GM21390 (cell line): ENCODE results near the gene ELF2.
"Not testable (repeated sequence)": the region's sequence is repeated elsewhere in the genome, so short reads cannot be mapped to it uniquely, and the experiment has no call there.

Experiments used
- ATAC-seq: cut with Tn5 transposase; IDR thresholded peaks from one replicate; pipeline ENCODE4 v1.9.1; 2021; ENCODE audit not compliant: unreplicated experiment

Gene ELF2

GRCh38 chr4:139144911-139145551, 32.0 kb downstream of the ELF2 start:
- no peak for ATAC-seq

GRCh38 chr4:139144161-139144859, 32.7 kb downstream of the ELF2 start:
- ATAC-seq, result no peak

- peak; percentile 40 for ATAC-seq
Measured at GRCh38 chr4:139142980-139143379, 34.0 kb downstream of the ELF2 start.

- ATAC-seq, result peak; percentile 83
Measured at GRCh38 chr4:139142087-139142486, 34.9 kb downstream of the ELF2 start.

GRCh38 chr4:139137763-139138162, 39.3 kb downstream of the ELF2 start:
- no peak for ATAC-seq

- no peak for ATAC-seq
Measured at GRCh38 chr4:139134403-139134802, 42.6 kb downstream of the ELF2 start.

GRCh38 chr4:139131209-139131870, 45.7 kb downstream of the ELF2 start:
- no peak for ATAC-seq

- ATAC-seq, result no peak
Measured at GRCh38 chr4:139129206-139129605, 47.8 kb downstream of the ELF2 start.

- no peak for ATAC-seq
Measured at GRCh38 chr4:139126898-139127297, 50.1 kb downstream of the ELF2 start.

DNA sequence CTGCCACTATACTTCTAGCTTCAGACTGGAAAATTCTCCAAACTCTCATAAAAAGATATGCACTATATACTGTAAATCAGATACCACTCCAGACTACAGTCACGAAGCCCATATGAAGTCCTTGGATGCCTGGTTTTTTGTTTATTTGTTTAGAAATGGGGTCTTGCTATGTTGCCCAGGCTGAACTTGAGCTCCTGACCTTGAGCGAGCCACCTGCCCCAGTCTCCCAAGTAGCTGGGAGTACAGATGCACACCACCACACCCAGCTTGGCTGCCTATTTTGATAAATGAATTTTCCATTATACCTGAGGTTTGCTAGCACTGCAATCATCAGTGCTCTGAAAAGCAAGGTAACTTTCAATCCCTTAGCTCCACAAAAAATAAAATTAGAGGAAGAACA, 53.1 kb downstream of the ELF2 start:
- no peak for ATAC-seq

- ATAC-seq, result no peak
Measured at GRCh38 chr4:139118365-139118764, 58.7 kb downstream of the ELF2 start.

- ATAC-seq, result no peak
Measured at GRCh38 chr4:139115226-139115625, 61.8 kb downstream of the ELF2 start.

DNA sequence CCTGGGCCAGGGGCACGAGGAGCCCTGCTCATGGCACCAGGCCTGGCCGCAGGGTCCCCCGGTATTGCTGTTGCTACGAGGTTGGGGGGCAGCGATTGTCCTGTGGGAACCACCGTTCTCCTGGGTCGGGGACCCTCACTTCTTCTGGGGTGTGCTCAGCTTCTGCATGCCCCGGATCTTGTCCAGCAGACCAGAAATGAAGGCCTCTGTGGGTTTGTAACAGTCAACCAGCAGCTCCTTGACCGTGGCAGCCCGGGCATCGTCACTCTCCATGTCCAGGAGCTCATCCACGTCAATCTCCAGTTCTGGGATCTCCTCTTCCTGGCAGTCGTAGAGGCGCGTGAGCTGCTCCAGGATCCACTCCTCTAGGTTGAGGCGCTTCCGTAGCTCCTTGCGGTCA, 62.2 kb downstream of the ELF2 start:
- ATAC-seq, result not testable (repeated sequence)

GRCh38 chr4:139112650-139113049, 64.4 kb downstream of the ELF2 start:
- no peak for ATAC-seq

DNA sequence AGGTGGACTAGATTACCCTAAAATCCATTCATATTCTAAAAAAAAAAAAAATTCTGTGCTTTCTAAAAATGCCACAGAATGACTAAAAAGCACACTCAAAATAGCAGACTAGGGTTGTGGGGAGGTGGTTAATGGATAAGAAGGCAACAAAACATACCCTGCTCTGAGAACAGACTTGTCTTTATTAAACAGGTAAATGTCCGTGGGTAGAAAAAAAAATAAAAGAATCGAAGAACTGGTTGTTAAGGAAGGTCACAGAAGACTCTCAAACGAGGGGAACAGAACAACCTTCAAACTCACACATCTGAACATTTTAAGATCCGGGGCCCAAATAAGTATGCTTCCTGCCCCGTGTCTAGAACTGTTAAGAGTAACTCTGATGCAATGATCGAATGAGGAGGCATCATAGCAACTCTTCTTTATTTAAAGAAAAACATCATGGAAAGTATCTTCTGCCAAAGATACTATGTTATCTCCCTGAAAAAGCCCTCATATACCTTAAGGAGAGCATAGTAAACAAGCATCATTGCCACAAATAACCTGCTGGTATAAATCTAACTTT, 68.4 kb downstream of the ELF2 start:
- no peak for ATAC-seq

DNA sequence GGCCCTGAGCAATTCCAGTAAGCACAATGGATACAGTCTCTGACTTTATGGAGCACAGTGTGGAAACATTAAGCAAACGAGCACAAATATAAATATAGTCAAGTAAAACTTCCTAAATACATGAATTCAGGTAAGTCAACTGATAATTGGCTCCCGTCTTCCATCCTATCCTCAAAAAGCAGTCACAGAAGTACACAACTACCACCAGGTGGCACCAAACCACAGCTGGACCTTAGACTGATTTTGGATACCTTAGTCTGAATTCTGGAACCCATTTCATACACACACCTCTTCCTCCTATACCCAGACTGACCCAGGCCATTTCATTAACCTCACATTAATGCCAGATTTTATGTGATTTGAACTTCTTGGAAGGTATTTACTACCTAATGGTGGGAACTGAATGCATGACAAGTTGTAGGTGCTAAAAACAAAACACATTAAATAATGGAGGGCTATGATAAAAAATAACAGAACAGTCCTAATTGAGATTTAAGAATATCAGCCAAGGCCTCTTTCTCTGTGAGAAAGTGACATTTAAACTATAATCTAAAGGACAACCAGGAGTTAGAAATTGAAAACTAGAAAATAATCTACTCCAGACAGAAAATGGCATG, 77.5 kb downstream of the ELF2 start:
- peak; percentile 93 for ATAC-seq

DNA sequence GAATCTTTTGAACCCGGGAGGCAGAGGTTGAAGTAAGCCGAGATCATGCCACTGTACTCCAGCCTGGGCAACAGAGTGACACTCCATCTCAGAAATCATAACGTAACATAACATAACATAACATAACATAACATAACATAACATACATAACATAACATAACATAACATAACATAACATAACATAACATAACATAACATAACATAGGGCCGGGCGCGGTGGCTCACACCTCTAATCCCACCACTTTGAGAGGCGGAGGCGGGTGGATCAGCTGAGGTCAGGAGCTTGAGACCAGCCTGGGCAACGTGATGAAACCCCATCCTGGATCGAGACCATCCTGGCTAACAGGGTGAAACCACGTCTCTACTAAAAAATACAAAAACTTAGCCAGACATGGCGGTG, 84.7 kb downstream of the ELF2 start:
- ATAC-seq, result no peak

- ATAC-seq, result no peak
Measured at GRCh38 chr4:139085141-139085540, 91.9 kb downstream of the ELF2 start.

DNA sequence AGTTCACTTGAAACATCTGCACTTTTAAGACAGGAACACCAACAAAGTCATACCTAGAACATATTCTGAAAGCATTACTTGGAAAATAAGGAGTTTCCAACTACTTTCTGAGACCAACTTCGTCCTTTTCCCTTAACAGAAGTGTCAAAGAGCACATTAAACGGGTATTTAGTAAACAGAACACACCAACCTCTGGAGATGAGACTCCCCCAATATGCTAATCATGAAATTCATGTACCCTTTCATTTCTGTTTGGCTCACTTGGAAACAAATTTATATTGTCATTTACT, 92.3 kb downstream of the ELF2 start:
- no peak for ATAC-seq

DNA sequence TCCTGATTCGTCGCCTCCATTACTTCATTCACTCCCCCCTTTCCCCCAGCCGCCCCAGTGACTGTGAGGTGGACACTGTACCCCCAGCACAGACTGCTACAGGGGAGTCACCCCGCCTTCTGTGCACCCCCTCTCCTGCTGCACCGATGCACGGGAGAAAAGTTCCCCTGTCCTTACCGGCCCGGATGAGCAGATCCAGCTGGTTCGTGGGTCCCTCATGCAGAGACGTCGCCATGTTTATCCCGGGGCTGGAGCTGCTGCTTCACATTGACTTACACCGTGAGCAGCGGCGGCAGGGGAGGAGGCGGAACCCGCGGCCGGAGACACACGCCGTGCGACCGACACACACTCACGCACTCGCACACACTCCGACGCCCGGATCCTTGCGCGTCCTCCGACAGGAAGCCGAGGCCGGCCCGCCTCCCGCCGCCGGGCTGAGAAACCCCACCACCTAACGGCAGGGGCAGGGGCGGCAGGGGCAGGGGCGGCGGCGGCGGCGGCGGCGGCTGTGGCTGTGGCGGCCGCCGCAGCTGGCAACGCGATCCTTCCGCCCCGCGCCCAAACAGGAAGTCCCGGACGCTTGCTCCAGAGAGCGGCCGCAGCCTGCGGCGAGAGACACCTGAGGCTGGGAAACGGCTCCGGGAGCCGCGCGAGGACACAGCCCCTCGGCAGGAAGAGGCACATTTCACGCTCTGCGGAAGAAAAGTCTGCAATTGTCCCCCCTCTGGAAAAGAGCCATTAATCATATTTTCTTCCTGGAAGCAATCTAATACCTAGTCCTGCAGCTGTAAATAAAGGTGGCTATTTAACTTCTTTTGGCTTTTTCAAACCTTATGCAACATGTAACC, 92.8 kb downstream of the ELF2 start:
- peak; percentile 61 for ATAC-seq

DNA sequence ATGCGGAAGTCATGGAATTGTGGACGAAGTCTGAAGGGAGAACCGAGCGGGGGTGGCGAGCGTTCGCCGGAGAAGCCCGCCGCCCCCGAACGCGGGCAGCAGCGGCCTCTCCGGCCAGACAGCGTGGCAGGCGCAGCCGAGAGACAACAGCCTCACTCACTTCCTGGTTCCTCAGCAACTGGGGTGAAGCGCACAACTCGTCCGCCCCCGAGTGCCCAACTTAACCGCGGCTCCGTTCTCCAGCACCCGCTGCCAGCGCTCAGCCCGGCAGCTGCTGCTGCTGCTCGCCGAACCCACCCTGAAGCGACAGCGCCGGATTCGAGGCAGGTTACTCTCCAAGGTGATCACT, 93.4 kb downstream of the ELF2 start:
- ATAC-seq, result peak; percentile 24
